ENCODE data around the gene RASSF7. TPM values are rescaled to one million over a fixed set of nuclear protein-coding genes. Genes with fewer than 3 reads are reported as not detected.

The RASSF7 gene
- polyA plus RNA-seq, 1 donor from 2014 or later: 37.1 TPM

DNA sequence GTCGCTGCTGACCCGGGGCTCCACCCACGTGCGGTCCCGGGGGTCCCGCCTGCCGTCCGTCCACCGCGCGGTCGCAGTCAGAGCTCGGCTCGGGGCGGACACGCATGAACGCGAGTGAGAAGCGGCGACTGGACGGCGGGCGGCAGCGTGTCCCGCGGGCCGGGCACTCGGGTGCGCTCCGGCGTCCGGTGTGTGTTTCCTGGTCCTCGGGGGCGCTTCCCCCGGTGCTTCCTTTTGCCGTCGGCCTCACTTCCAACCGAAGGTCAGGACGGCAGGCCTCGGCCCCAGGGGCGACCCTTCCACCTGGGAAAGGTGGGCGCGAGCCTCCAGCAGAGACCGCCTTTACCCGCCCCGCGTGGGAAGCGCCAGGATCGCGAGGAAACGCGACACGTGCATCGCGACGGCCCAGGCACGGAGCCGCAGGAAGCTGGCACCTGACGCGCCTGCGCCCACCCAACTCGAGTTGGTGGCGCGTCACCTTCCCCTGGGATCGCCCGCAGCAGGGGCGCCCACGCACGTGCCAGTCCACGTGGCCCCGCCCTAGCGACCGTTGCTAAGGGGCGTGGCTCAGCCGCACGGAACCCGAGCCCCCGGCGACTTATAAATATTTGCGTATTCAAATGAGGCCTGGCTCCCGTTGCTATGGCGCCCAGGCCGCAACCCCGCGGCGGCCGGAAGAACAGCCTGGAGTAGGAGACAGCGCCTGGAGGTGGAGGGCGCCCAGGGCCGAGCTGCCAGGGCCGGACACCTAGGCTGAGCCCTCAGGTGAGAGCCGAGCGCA lies 23.7 kb upstream of the RASSF7 start, which contains the start of gene LRRC56:
Gene LRRC56 (plus strand): TSS at position 687 of the 781 bp plus-strand sequence. CDS start 3,158 bp downstream, outside the sequence.
- Histone ChIP-seq H3K27me3 (ENCODE audit: insufficient read depth, low read depth, low read length) (no peaks in the 10 kb centered on the region), H3K4me3 (ENCODE audit: low read length) (peak within 1 kb of the TSS; percentile 76), H3K4me2 (ENCODE audit: low read length) (no peak within 1 kb of the TSS), H3K79me2 (replicated peaks; ENCODE audit: insufficient read depth, low read length) (peaks cover 8% of the 10 kb centered on the region), H3K9ac (ENCODE audit: low read length) (peak within 1 kb of the TSS; percentile 29), H3K36me3 (ENCODE audit: insufficient read depth, low read length) (no peaks in the 10 kb centered on the region), H3K9me2 (ENCODE audit: insufficient read depth, low read length) (no peaks in the 10 kb centered on the region), H2AFZ (ENCODE audit: low read depth, low read length) (no peak within 1 kb of the TSS), H3K27ac (ENCODE audit: low read length) (no peak within 1 kb of the TSS), H4K20me1 (ENCODE audit: insufficient read depth) (no peaks in the 10 kb centered on the region), H3K9me3 (ENCODE audit: low read length) (no peaks in the 10 kb centered on the region), H3F3A (ENCODE audit: insufficient read depth, low read length, poor library complexity, severe bottlenecking) (no peaks in the 10 kb centered on the region)
- TF ChIP-seq MXI1 (conservative IDR thresholded peaks at IDR 0.05; ENCODE audit: poor library complexity, severe bottlenecking) (peak; percentile 34), TAF1 (IDR thresholded peaks at IDR 0.05; ENCODE audit: low read depth) (no peak)

DNA sequence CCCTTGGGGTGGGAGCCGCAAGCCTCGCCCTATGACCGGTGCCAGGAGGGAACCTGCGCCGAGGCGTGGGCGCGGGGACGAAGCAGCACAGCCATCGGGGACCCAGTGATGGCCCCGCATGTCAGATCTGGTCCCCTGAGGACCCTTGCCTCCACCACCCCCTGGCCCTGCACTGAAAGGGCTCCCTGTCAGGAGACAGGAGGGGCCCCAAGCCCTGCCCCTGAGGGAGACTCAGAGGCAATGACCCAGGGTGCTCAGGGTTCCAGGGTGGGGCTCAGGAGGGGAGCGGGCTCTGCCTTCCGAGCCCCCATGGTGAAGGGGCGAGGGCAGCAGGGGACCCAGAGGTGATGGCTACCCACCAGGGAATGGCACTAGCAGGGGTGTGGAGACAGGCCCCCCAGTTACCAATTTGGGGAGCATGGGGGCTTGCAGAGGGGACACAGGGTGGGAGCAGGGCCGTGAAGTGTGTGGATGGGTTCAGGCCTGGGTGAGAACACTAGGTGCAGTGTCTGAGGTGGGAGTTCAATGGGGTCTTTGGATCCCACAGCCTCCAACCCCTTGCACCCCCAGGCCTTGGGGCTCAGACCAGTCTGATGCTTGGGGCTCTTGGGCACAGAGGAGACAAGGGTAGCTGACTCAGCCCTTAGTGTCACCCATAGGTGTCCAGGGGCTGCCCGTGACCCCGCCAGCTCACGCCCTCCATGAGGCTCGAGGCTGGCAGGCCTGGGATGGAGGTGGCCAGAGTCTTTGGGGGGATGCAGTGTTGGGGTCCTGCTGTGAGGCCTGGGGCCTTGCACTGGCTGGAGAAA lies 22.9 kb upstream of the RASSF7 start:
- no peak for TF ChIP-seq RAD21 (conservative IDR thresholded peaks at IDR 0.05)
- TF ChIP-seq EZH2 (IDR thresholded peaks at IDR 0.05; ENCODE audit: borderline replicate concordance, insufficient read depth, low read length, poor library complexity, severe bottlenecking): no peak
- no peak for TF ChIP-seq EP300 (conservative IDR thresholded peaks at IDR 0.05; ENCODE audit: poor library complexity, severe bottlenecking)
- TF ChIP-seq, protein P1, sequence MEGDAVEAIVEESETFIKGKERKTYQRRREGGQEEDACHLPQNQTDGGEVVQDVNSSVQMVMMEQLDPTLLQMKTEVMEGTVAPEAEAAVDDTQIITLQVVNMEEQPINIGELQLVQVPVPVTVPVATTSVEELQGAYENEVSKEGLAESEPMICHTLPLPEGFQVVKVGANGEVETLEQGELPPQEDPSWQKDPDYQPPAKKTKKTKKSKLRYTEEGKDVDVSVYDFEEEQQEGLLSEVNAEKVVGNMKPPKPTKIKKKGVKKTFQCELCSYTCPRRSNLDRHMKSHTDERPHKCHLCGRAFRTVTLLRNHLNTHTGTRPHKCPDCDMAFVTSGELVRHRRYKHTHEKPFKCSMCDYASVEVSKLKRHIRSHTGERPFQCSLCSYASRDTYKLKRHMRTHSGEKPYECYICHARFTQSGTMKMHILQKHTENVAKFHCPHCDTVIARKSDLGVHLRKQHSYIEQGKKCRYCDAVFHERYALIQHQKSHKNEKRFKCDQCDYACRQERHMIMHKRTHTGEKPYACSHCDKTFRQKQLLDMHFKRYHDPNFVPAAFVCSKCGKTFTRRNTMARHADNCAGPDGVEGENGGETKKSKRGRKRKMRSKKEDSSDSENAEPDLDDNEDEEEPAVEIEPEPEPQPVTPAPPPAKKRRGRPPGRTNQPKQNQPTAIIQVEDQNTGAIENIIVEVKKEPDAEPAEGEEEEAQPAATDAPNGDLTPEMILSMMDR (IDR thresholded peaks at IDR 0.05; ENCODE audit: poor library complexity, severe bottlenecking): no peak
- TF ChIP-seq MXI1 (conservative IDR thresholded peaks at IDR 0.05; ENCODE audit: poor library complexity, severe bottlenecking): no peak
- no peak for TF ChIP-seq TAF1 (IDR thresholded peaks at IDR 0.05; ENCODE audit: low read depth)
- TF ChIP-seq POLR2AphosphoS5 (IDR thresholded peaks at IDR 0.05): no peak
- TF ChIP-seq SMC3 (conservative IDR thresholded peaks at IDR 0.05; ENCODE audit: poor library complexity): no peak
- TF ChIP-seq, protein P2, sequence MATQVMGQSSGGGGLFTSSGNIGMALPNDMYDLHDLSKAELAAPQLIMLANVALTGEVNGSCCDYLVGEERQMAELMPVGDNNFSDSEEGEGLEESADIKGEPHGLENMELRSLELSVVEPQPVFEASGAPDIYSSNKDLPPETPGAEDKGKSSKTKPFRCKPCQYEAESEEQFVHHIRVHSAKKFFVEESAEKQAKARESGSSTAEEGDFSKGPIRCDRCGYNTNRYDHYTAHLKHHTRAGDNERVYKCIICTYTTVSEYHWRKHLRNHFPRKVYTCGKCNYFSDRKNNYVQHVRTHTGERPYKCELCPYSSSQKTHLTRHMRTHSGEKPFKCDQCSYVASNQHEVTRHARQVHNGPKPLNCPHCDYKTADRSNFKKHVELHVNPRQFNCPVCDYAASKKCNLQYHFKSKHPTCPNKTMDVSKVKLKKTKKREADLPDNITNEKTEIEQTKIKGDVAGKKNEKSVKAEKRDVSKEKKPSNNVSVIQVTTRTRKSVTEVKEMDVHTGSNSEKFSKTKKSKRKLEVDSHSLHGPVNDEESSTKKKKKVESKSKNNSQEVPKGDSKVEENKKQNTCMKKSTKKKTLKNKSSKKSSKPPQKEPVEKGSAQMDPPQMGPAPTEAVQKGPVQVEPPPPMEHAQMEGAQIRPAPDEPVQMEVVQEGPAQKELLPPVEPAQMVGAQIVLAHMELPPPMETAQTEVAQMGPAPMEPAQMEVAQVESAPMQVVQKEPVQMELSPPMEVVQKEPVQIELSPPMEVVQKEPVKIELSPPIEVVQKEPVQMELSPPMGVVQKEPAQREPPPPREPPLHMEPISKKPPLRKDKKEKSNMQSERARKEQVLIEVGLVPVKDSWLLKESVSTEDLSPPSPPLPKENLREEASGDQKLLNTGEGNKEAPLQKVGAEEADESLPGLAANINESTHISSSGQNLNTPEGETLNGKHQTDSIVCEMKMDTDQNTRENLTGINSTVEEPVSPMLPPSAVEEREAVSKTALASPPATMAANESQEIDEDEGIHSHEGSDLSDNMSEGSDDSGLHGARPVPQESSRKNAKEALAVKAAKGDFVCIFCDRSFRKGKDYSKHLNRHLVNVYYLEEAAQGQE (IDR thresholded peaks at IDR 0.05; ENCODE audit: borderline replicate concordance): no peak
- Histone ChIP-seq H3K27ac (ENCODE audit: low read length) (no peak overlapping the region), H3K79me2 (replicated peaks; ENCODE audit: insufficient read depth, low read length) (peaks cover 8% of the 10 kb centered on the region), H3K9me2 (ENCODE audit: insufficient read depth, low read length) (no peaks in the 10 kb centered on the region), H4K20me1 (ENCODE audit: insufficient read depth) (no peaks in the 10 kb centered on the region), H3K9me3 (ENCODE audit: low read length) (no peaks in the 10 kb centered on the region), H3K27me3 (ENCODE audit: insufficient read depth, low read depth, low read length) (no peaks in the 10 kb centered on the region), H3F3A (ENCODE audit: insufficient read depth, low read length, poor library complexity, severe bottlenecking) (no peaks in the 10 kb centered on the region), H3K9ac (ENCODE audit: low read length) (peak overlapping the region; percentile 29), H2AFZ (ENCODE audit: low read depth, low read length) (no peak overlapping the region), H3K4me3 (ENCODE audit: low read length) (peak overlapping the region; percentile 55), H3K4me2 (ENCODE audit: low read length) (no peak overlapping the region), H3K36me3 (ENCODE audit: insufficient read depth, low read length) (no peaks in the 10 kb centered on the region)
